ENCODE measurements around the gene HPCAL4. TPM values are rescaled to one million over a fixed set of nuclear protein-coding genes. Genes with fewer than 3 reads are reported as not detected.

HPCAL4 gene
- total RNA-seq, 1 donor from 2014 or later, result 0.49 TPM

- H3K27ac ChIP-seq, result peak overlapping the region; percentile 1
- H3K9me3 ChIP-seq, result no peaks in the 10 kb centered on the region
- H3K36me3 ChIP-seq, result no peaks in the 10 kb centered on the region
- TF ChIP-seq POLR2AphosphoS5 (IDR thresholded peaks at IDR 0.05; ENCODE audit: insufficient read depth in 1 of 2, low read depth in 1 of 2) (no peak), POLR2A (IDR thresholded peaks at IDR 0.05) (no peak), CTCF (IDR thresholded peaks at IDR 0.05) (no peak)
- no peak for DNase-seq (ENCODE audit: extremely low spot score in 2 of 2)
- intact Hi-C loops (cut with DNase I), result no loop called here
- peaks cover 21% of the 10 kb centered on the region for H3K4me1 ChIP-seq
- H3K4me3 ChIP-seq, result no peak overlapping the region
- no peaks in the 10 kb centered on the region for H3K27me3 ChIP-seq
Measured at GRCh38 chr1:39635871-39636210, 55.4 kb downstream of the HPCAL4 start.

GRCh38 chr1:39635205-39635870 lies 55.9 kb downstream of the HPCAL4 start:
- Histone ChIP-seq H3K4me3 (no peak overlapping the region), H3K27ac (peak overlapping the region; percentile 1)

GRCh38 chr1:39633422-39633821 lies 57.8 kb downstream of the HPCAL4 start:
- H3K36me3 ChIP-seq, result no peaks in the 10 kb centered on the region
- H3K27ac ChIP-seq, result peak overlapping the region; percentile 30
- peaks cover 21% of the 10 kb centered on the region for H3K4me1 ChIP-seq
- no peaks in the 10 kb centered on the region for H3K9me3 ChIP-seq
- DNase-seq (ENCODE audit: extremely low spot score in 2 of 2), result no peak
- peak overlapping the region; percentile 21 to 41 for H3K4me3 ChIP-seq
- no peaks in the 10 kb centered on the region for H3K27me3 ChIP-seq
- TF ChIP-seq POLR2AphosphoS5 (IDR thresholded peaks at IDR 0.05; ENCODE audit: insufficient read depth in 1 of 2, low read depth in 1 of 2) (no peak), CTCF (IDR thresholded peaks at IDR 0.05) (no peak), POLR2A (IDR thresholded peaks at IDR 0.05) (no peak)
- intact Hi-C loops (cut with DNase I), result no loop called here

More at GRCh38 chr1:39635205-39635870, 55.9 kb downstream of the HPCAL4 start:
- TF ChIP-seq POLR2AphosphoS5 (IDR thresholded peaks at IDR 0.05; ENCODE audit: insufficient read depth in 1 of 2, low read depth in 1 of 2) (no peak), CTCF (IDR thresholded peaks at IDR 0.05) (no peak), POLR2A (IDR thresholded peaks at IDR 0.05) (no peak)
- peaks cover 21% of the 10 kb centered on the region for H3K4me1 ChIP-seq
- H3K9me3 ChIP-seq, result no peaks in the 10 kb centered on the region
- H3K36me3 ChIP-seq, result no peaks in the 10 kb centered on the region
- intact Hi-C loops (cut with DNase I), result no loop called here
- no peak for DNase-seq (ENCODE audit: extremely low spot score in 2 of 2)
- no peaks in the 10 kb centered on the region for H3K27me3 ChIP-seq

GRCh38 chr1:39632682-39633417 lies 58.4 kb downstream of the HPCAL4 start:
- H3K4me1 ChIP-seq, result peaks cover 21% of the 10 kb centered on the region
- peak overlapping the region; percentile 30 for H3K27ac ChIP-seq
- peak overlapping the region; percentile 21 to 41 for H3K4me3 ChIP-seq
- no peaks in the 10 kb centered on the region for H3K27me3 ChIP-seq
- no peaks in the 10 kb centered on the region for H3K9me3 ChIP-seq
- no peaks in the 10 kb centered on the region for H3K36me3 ChIP-seq
- DNase-seq (ENCODE audit: extremely low spot score in 2 of 2), result no peak
- intact Hi-C loops (cut with DNase I), result no loop called here
- TF ChIP-seq CTCF (IDR thresholded peaks at IDR 0.05), result no peak
- no peak for TF ChIP-seq POLR2A (IDR thresholded peaks at IDR 0.05)
- TF ChIP-seq POLR2AphosphoS5 (IDR thresholded peaks at IDR 0.05; ENCODE audit: insufficient read depth in 1 of 2, low read depth in 1 of 2), result no peak

- H3K27me3 ChIP-seq, result no peaks in the 10 kb centered on the region
Measured at GRCh38 chr1:39632323-39632681, 58.9 kb downstream of the HPCAL4 start.

More at GRCh38 chr1:39632323-39632681, 58.9 kb downstream of the HPCAL4 start:
- no peak for DNase-seq (ENCODE audit: extremely low spot score in 2 of 2)
- Histone ChIP-seq H3K4me1 (peaks cover 21% of the 10 kb centered on the region), H3K27ac (peak overlapping the region; percentile 30), H3K4me3 (peak overlapping the region; percentile 21 to 41), H3K36me3 (no peaks in the 10 kb centered on the region), H3K9me3 (no peaks in the 10 kb centered on the region)
- no peak for TF ChIP-seq CTCF (IDR thresholded peaks at IDR 0.05)
- no peak for TF ChIP-seq POLR2AphosphoS5 (IDR thresholded peaks at IDR 0.05; ENCODE audit: insufficient read depth in 1 of 2, low read depth in 1 of 2)
- no peak for TF ChIP-seq POLR2A (IDR thresholded peaks at IDR 0.05)
- intact Hi-C loops (cut with DNase I), result no loop called here

Measured in vagina (tissue), 2 donors.